OCI-LY7 (cell line): ENCODE results near the gene EIF1B. TPM values are rescaled to one million over a fixed set of nuclear protein-coding genes. Genes with fewer than 3 reads are reported as not detected.

ENCODE experiments used
- BruUV-seq: library from RNA; stranded (reverse); fragments of 400-500 nt; replicated peaks from 2 replicates; lab custom pipeline; 2021; lab: Mats Ljungman, UMichigan
- CTCF ChIA-PET: fragments of 300-600 bp; sonication (Branson Sonifier 250); formaldehyde crosslinking; loops from one replicate; lab custom pipeline; 2022; ENCODE audit warnings: antibody characterized with exemption; ENCODE audit not compliant: unreplicated experiment; lab: Charles Lee
- POLR2A ChIA-PET: fragments of 300-600 bp; sonication (Branson Sonifier 250); formaldehyde crosslinking; loops from one replicate; lab custom pipeline; 2022; ENCODE audit warnings: antibody characterized with exemption; lab: Charles Lee
- DNase-seq: peaks from one replicate; pipeline ENCODE4 v3.0.0-alpha.2; 2015; ENCODE audit warnings: low spot score
- H2AFZ ChIP-seq: fragments of 200-600 bp; sonication (generic), shearing (Covaris generic); 2 replicates; pipeline ENCODE4 v1.6.1; 2014; ENCODE audit warnings: mild to moderate bottlenecking, antibody characterized with exemption, low read length, moderate library complexity
- H3K27ac ChIP-seq: fragments of 200-600 bp; sonication (generic); 2 replicates; pipeline ENCODE4 v1.5.1; 2014; ENCODE audit warnings: mixed run types, low read depth, mild to moderate bottlenecking, moderate library complexity, low read length, inconsistent platforms; ENCODE audit not compliant: poor library complexity, severe bottlenecking
- H3K36me3 ChIP-seq: fragments of 200-600 bp; sonication (generic); 2 replicates; pipeline ENCODE4 v1.6.1; 2014; ENCODE audit warnings: mild to moderate bottlenecking, antibody characterized with exemption, low read length, moderate library complexity, mixed read lengths; ENCODE audit not compliant: insufficient read depth
- H3K4me1 ChIP-seq: fragments of 200-600 bp; sonication (generic); 2 replicates; pipeline ENCODE4 v1.5.1; 2014; ENCODE audit warnings: mild to moderate bottlenecking, low read length; ENCODE audit not compliant: insufficient read depth, poor library complexity, severe bottlenecking
- H3K4me2 ChIP-seq: fragments of 200-600 bp; sonication (generic); 2 replicates; pipeline ENCODE4 v1.6.1; 2014; ENCODE audit warnings: mild to moderate bottlenecking, low read length
- H3K4me3 ChIP-seq: fragments of 200-600 bp; sonication (generic); 2 replicates; pipeline ENCODE4 v1.5.1; 2014; ENCODE audit warnings: mild to moderate bottlenecking, low read depth, low read length; ENCODE audit not compliant: poor library complexity, severe bottlenecking
- H3K79me2 ChIP-seq: fragments of 200-600 bp; sonication (generic); 2 replicates; pipeline ENCODE4 v1.6.1; 2016; ENCODE audit warnings: low read depth, mild to moderate bottlenecking, low read length, moderate library complexity, mixed read lengths; ENCODE audit not compliant: insufficient read depth
- H3K9me2 ChIP-seq: fragments of 200-600 bp; sonication (generic); 2 replicates; pipeline ENCODE4 v1.6.1; 2016; ENCODE audit warnings: mild to moderate bottlenecking, low read length, mixed read lengths; ENCODE audit not compliant: insufficient read depth
- H3K9me3 ChIP-seq: fragments of 200-600 bp; sonication (generic); 2 replicates; pipeline ENCODE4 v1.6.1; 2014; ENCODE audit warnings: mild to moderate bottlenecking, mixed run types, low read length, mixed read lengths
- H4K20me1 ChIP-seq: fragments of 200-600 bp; sonication (generic); 2 replicates; pipeline ENCODE4 v1.6.1; 2014; ENCODE audit warnings: mild to moderate bottlenecking, antibody characterized with exemption, low read length, moderate library complexity, mixed read lengths; ENCODE audit not compliant: insufficient read depth
- CTCF ChIP-seq: fragments of 200-600 bp; sonication (generic); conservative IDR thresholded peaks from 2 replicates; pipeline ENCODE4 v1.5.1; 2014; ENCODE audit warnings: mild to moderate bottlenecking, antibody characterized with exemption, low read length, moderate library complexity, mixed read lengths
- EZH2phosphoT487 ChIP-seq: fragments of 200-600 bp; sonication (generic); IDR thresholded peaks from 2 replicates; pipeline ENCODE4 v1.6.1; 2018; ENCODE audit warnings: low read depth, borderline replicate concordance, mild to moderate bottlenecking, mixed run types, antibody characterized with exemption, low read length, moderate library complexity, mixed read lengths
- intact Hi-C: fragments of 100-400 bp; cut with micrococcal nuclease; formaldehyde crosslinking; loops from one replicate; pipeline ENCODE4 v1.10.0; 2022; ENCODE audit not compliant: unreplicated experiment
- total RNA-seq, 2 experiments: library from RNA; depleted of rRNA in 1 of 2; stranded (reverse); fragments of >200 nt in 1 of 2; shearing (Covaris generic) in 1 of 2; gene quantifications; 2 replicates each; pipeline ENCODE4 v1.2.3, GENCODE V29; 2014 to 2022

EIF1B gene
- total RNA-seq, 2 experiments from 2014 or later, result 14.5 to 65.0 TPM

- H3K4me2 ChIP-seq, result no peak overlapping the region
- no peaks in the 10 kb centered on the region for H3K9me2 ChIP-seq
- no peaks in the 10 kb centered on the region for H3K79me2 ChIP-seq
- no peak overlapping the region for H3K27ac ChIP-seq
- H3K9me3 ChIP-seq, result no peaks in the 10 kb centered on the region
- ChIA-PET CTCF (no interaction called here), POLR2A (interaction anchor here (0.6 to 1.2 kb wide), 6 partner anchors 73 to 1584 kb away, joined by 3 to 4 read pairs (median 3); no protein-coding TSS in a partner anchor)
- H2AFZ ChIP-seq, result no peak overlapping the region
- no peaks in the 10 kb centered on the region for H3K36me3 ChIP-seq
- TF ChIP-seq CTCF (no peak), EZH2phosphoT487 (no peak)
- intact Hi-C loops, result no loop called here
- DNase-seq, result no peak
- H3K4me3 ChIP-seq, result no peak overlapping the region
- no TSS peak for BruUV-seq
- no peaks in the 10 kb centered on the region for H4K20me1 ChIP-seq
- no peaks in the 10 kb centered on the region for H3K4me1 ChIP-seq
Observed at GRCh38 chr3:40340541-40341170, 31.1 kb downstream of the EIF1B start.

- CTCF ChIA-PET, result no interaction called here
- Histone ChIP-seq H3K36me3 (no peaks in the 10 kb centered on the region), H3K27ac (no peak overlapping the region), H3K9me3 (no peaks in the 10 kb centered on the region), H3K4me1 (no peaks in the 10 kb centered on the region), H2AFZ (no peak overlapping the region), H3K4me2 (no peak overlapping the region), H3K79me2 (no peaks in the 10 kb centered on the region), H3K9me2 (no peaks in the 10 kb centered on the region), H4K20me1 (no peaks in the 10 kb centered on the region), H3K4me3 (no peak overlapping the region)
- no peak for DNase-seq
- no TSS peak for BruUV-seq
- TF ChIP-seq CTCF (no peak), EZH2phosphoT487 (no peak)
- intact Hi-C loops, result no loop called here
- POLR2A ChIA-PET, result interaction anchor here (0.6 kb wide), 1 partner anchor 215 kb away, joined by 3 read pairs; no protein-coding TSS in a partner anchor
Observed at GRCh38 chr3:40341671-40342070, 32.2 kb downstream of the EIF1B start.

- TF ChIP-seq EZH2phosphoT487 (no peak), CTCF (no peak)
- H3K9me2 ChIP-seq, result no peaks in the 10 kb centered on the region
- POLR2A ChIA-PET, result interaction anchor here (1.2 kb wide), 1 partner anchor 317 kb away, joined by 3 read pairs; no protein-coding TSS in a partner anchor
- no peak overlapping the region for H3K27ac ChIP-seq
- H3K79me2 ChIP-seq, result no peaks in the 10 kb centered on the region
- H2AFZ ChIP-seq, result no peak overlapping the region
- peaks cover 10% of the 10 kb centered on the region; the same call in 1 of the 2 replicates for H3K9me3 ChIP-seq
- no peaks in the 10 kb centered on the region for H4K20me1 ChIP-seq
- intact Hi-C loops, result no loop called here
- CTCF ChIA-PET, result no interaction called here
- DNase-seq, result no peak
- H3K4me2 ChIP-seq, result no peak overlapping the region
- no peak overlapping the region for H3K4me3 ChIP-seq
- H3K36me3 ChIP-seq, result no peaks in the 10 kb centered on the region
- no peaks in the 10 kb centered on the region for H3K4me1 ChIP-seq
- no TSS peak for BruUV-seq
Observed at GRCh38 chr3:40350529-40350928, 41.0 kb downstream of the EIF1B start.
